ENCODE results near the gene CA14.

CA14 gene

DNA sequence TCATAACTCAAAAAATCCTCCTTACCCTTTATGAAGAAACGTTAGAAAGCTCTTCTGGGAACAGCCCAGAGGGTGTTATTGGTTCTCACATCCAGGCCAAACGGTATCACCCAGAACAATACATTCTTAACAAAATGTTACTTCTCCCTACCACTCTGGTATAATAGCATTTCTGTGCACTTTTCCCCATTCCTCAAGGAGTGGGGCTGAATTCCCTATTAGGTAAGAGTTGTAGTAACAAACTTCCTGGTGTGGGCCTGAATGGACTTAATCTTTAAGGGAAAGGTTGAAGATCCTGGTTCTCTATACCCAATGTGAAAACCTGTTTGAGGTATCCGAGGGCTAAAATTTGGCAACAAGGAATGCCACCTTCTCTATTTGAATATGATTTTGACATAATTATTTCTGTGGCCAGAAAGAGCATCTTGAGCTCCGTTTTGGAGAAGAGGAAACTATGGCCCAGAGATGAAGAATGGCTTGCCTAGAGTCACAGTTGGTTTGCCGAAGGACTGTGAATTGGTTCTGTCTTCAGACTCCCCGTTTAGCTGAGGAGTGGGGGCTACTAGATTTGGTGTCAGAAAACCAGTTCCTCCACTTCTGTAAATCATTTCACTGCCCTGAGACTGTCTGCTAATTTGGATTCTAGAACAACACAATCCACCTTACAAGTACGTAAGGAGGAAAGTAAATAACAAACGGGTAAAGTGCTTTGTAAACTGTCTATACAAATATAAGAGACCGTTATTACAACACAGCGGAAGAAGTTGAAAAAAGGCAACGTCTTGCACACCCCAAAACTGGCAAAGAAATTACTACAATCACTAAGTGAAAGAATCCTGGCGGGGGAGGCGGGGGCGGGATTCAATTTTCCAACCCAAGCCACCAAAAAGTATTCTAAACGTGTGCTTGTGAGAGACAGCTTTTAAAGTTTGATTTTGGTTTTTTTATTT is 23.9 kb upstream of the CA14 start:
- in situ Hi-C loops (cut with MboI; ENCODE audit: low pct_unique_long_range_greater_than_20kb, low sequenced_read_pairs, unreplicated experiment), result loop anchor here (25.0 kb wide), 1 partner anchor 729 kb away; the partner anchor contains the start of gene CERS2
- TF ChIP-seq, protein P1, sequence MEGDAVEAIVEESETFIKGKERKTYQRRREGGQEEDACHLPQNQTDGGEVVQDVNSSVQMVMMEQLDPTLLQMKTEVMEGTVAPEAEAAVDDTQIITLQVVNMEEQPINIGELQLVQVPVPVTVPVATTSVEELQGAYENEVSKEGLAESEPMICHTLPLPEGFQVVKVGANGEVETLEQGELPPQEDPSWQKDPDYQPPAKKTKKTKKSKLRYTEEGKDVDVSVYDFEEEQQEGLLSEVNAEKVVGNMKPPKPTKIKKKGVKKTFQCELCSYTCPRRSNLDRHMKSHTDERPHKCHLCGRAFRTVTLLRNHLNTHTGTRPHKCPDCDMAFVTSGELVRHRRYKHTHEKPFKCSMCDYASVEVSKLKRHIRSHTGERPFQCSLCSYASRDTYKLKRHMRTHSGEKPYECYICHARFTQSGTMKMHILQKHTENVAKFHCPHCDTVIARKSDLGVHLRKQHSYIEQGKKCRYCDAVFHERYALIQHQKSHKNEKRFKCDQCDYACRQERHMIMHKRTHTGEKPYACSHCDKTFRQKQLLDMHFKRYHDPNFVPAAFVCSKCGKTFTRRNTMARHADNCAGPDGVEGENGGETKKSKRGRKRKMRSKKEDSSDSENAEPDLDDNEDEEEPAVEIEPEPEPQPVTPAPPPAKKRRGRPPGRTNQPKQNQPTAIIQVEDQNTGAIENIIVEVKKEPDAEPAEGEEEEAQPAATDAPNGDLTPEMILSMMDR (IDR thresholded peaks at IDR 0.05; ENCODE audit: extremely low read depth, insufficient read depth, missing control alignments), result no peak
- DNase-seq (ENCODE audit: low spot score), result peak; percentile 30

DNA sequence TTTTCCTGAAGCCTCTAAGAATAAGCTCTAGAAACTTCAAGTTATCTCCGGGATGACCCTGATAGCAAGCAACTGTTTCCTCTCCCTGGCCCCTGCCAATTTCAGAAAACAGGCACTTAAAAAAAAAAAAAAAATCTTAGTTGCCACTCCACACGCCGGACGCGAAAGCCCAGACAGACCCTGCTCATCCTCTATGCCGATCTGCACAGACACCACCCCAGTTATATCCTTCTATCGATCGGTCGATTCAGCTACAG is 23.3 kb upstream of the CA14 start:
- in situ Hi-C loops (cut with MboI; ENCODE audit: low pct_unique_long_range_greater_than_20kb, low sequenced_read_pairs, unreplicated experiment), result loop anchor here (25.0 kb wide), 1 partner anchor 728 kb away; the partner anchor contains the start of gene CERS2

DNA sequence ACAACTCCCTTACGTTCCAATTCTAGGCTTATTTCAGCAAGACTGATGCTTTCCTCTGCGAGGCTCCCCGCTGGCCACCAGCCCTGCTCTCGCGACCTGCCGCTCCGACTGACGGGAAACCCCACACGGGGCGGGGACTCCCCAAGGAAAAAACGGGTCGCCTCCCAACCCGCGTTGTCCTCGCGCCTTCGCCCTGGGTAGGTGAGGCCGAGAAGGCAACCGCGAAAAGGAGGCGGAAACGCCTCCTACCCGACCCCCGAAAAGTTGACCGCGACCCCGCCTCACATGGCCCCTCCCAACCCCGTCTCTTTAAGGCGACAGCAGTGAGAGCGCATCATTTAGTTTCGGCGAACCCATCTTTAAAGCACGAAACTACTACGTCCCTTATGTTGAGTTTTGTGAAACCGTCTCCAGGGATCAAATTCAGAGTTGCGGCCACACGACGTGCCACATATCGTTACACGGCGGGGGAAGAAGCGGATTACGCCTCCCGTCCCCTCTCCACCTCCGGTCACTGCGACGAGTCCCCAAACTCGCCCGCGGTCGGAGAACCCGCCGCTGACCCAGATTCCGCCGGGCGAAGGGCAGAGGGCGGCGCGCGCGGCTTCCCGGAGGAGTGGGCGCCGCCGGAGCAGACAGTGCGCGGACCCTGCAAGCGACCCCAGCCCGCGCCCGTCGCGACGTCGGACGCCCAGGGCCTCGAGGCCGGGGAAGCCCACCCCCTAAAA is 22.8 kb upstream of the CA14 start:
- TF ChIP-seq, protein P1 (IDR thresholded peaks at IDR 0.05; ENCODE audit: extremely low read depth, insufficient read depth, missing control alignments), result no peak
- in situ Hi-C loops (cut with MboI; ENCODE audit: low pct_unique_long_range_greater_than_20kb, low sequenced_read_pairs, unreplicated experiment), result loop anchor here (25.0 kb wide), 1 partner anchor 728 kb away; the partner anchor contains the start of gene CERS2
- peak; percentile 92 for DNase-seq (ENCODE audit: low spot score)

More for the DNA sequence above, 23.3 kb upstream of the CA14 start:
- TF ChIP-seq, protein P1 (IDR thresholded peaks at IDR 0.05; ENCODE audit: extremely low read depth, insufficient read depth, missing control alignments), result no peak
- DNase-seq (ENCODE audit: low spot score), result no peak

DNA sequence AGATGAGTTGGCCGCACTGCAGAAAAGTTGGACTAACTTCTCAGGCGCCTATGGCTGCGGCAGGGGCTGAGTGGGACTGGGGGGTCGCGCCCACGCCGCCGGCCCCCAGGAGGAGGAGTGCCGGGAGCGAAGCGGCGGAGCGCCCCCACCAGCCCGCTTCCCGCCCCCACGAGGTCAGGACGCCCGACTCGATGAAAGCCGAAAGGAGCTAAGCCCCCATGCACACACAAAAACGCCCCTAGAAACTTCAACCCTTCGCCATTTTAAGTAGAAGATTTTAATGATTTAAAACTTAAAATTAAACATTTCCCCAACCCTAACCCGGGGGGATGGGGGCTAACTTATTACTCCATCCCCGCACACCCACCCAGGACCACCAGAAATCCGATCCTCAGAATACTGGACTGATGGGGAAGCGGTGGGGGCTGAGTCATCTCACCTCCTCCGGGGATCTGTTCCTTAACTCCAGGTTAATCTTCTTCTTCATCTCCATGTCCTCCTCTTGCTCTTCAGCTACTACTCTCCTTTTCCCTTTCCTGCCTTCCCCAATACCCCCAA is 22.2 kb upstream of the CA14 start:
- peak; percentile 53 for DNase-seq (ENCODE audit: low spot score)
- TF ChIP-seq, protein P1 (IDR thresholded peaks at IDR 0.05; ENCODE audit: extremely low read depth, insufficient read depth, missing control alignments), result peak; percentile 13
- in situ Hi-C loops (cut with MboI; ENCODE audit: low pct_unique_long_range_greater_than_20kb, low sequenced_read_pairs, unreplicated experiment), result loop anchor here (25.0 kb wide), 1 partner anchor 727 kb away; the partner anchor contains the start of gene CERS2

DNA sequence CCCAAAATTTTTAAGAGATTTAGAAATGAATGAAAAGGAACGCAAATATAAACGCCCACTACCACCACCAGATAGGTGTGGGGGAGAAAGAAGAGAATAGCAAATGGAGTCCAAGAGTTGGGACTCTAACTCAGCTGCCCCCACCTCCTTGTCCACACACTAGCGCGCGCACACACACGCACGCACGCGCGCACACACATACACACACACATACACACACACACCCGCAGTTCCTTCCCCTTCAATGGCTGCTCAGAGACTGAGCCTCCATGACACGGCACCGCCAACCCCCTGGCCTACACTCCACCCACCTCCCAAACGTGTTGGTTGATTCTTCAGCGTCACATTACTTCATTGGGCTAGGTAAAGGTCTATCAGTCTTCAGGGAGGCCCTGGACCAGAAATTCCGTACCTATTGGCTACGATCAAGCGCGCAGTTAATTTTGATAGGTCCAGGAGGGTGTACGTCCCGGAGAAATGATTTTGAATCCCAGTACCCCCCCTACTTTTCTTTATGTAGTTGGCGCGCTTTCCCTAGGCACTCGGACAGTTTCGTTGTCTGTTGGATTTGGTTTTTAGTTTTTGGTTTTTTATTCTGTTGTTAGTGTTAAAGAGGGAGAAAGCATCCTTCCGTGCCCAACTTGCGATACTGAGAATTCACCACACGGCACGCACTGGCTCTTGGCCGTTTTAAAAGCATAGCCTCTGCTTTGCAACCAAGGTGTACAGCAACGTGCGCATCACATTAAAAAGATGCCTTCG is 21.5 kb upstream of the CA14 start, which contains the start of gene ANP32E:
TSS of gene ANP32E (minus strand) at position 261 of the 762 bp plus-strand sequence. CDS start 326 bp downstream, outside the sequence.
- DNase-seq (ENCODE audit: low spot score), result peak; percentile 98
- in situ Hi-C loops (cut with MboI; ENCODE audit: low pct_unique_long_range_greater_than_20kb, low sequenced_read_pairs, unreplicated experiment), result loop anchor here (25.0 kb wide), 1 partner anchor 726 kb away; the partner anchor contains the start of gene CERS2
- TF ChIP-seq, protein P1 (IDR thresholded peaks at IDR 0.05; ENCODE audit: extremely low read depth, insufficient read depth, missing control alignments), result no peak
